ENCODE measurements around the gene IRGC.

- TF ChIP-seq ISL1 (CRISPR knock-in tag; IDR thresholded peaks at IDR 0.05) (no peak), GLIS3 (CRISPR knock-in tag; IDR thresholded peaks at IDR 0.05) (no peak)
These were observed 32.8 kb upstream of the IRGC start for GRCh38 chr19:43682824-43683661.
